SU-DHL-6 (cell line): ENCODE results near the gene FITM2.

Experiments
- H2AFZ ChIP-seq: fragments of 200-600 bp; sonication (generic); 2 replicates; pipeline ENCODE4 v1.6.1; 2014; ENCODE audit warnings: low read depth, mild to moderate bottlenecking, moderate library complexity, mixed read lengths, antibody characterized with exemption, low read length; ENCODE audit not compliant: severe bottlenecking
- H3F3A ChIP-seq: fragments of 200-600 bp; shearing (Covaris generic); 2 replicates; pipeline ENCODE4 v1.6.0; 2016; ENCODE audit warnings: antibody characterized with exemption, mild to moderate bottlenecking; ENCODE audit not compliant: insufficient read depth
- H3K27ac ChIP-seq: fragments of 200-600 bp; sonication (generic); 2 replicates; pipeline ENCODE4 v1.5.1; 2016; ENCODE audit warnings: low read depth, mild to moderate bottlenecking, low read length, moderate library complexity, mixed read lengths
- H3K27me3 ChIP-seq: fragments of 200-600 bp; sonication (generic), shearing (Covaris generic); 2 replicates; pipeline ENCODE4 v1.6.0; 2014; ENCODE audit warnings: mild to moderate bottlenecking, low read length
- H3K36me3 ChIP-seq: fragments of 200-600 bp; sonication (generic); 2 replicates; pipeline ENCODE4 v1.6.1; 2014; ENCODE audit warnings: mild to moderate bottlenecking, low read length, mixed read lengths
- H3K4me2 ChIP-seq: fragments of 300-600, 200-600 bp; shearing (Covaris generic), sonication (generic); 2 replicates; pipeline ENCODE4 v1.6.0; 2014; ENCODE audit warnings: low read length, low read depth, mild to moderate bottlenecking; ENCODE audit not compliant: poor library complexity, severe bottlenecking
- H3K4me3 ChIP-seq: fragments of 200-600 bp; sonication (generic); 2 replicates; pipeline ENCODE4 v1.5.1; 2014; ENCODE audit warnings: antibody characterized with exemption, low read length, mild to moderate bottlenecking, mixed read lengths; ENCODE audit not compliant: insufficient read depth, poor library complexity, severe bottlenecking
- H3K79me2 ChIP-seq: fragments of 200-600 bp; sonication (generic); 2 replicates; pipeline ENCODE4 v1.6.1; 2014; ENCODE audit warnings: mild to moderate bottlenecking, low read length, moderate library complexity; ENCODE audit not compliant: insufficient read depth
- H3K9ac ChIP-seq: fragments of 200-600 bp; sonication (generic); 2 replicates; pipeline ENCODE4 v1.7.0; 2014; ENCODE audit warnings: mild to moderate bottlenecking, low read length
- H3K9me2 ChIP-seq: fragments of 200-600 bp; sonication (generic); replicated peaks from 2 replicates; pipeline ENCODE4 v1.6.1; 2014; ENCODE audit warnings: low read length; ENCODE audit not compliant: insufficient read depth
- H3K9me3 ChIP-seq: fragments of 200-600 bp; sonication (generic); 2 replicates; pipeline ENCODE4 v1.6.1; 2014; ENCODE audit warnings: low read length, mixed read lengths; ENCODE audit not compliant: insufficient read depth
- H4K20me1 ChIP-seq: fragments of 200-600 bp; sonication (generic); 2 replicates; pipeline ENCODE4 v1.6.1; 2014; ENCODE audit warnings: low read depth, mild to moderate bottlenecking, antibody characterized with exemption, low read length, moderate library complexity, mixed read lengths
- CTCF ChIP-seq: fragments of 200-600 bp; sonication (generic); IDR thresholded peaks from one replicate; pipeline ENCODE4 v1.5.1; 2017; ENCODE audit warnings: antibody characterized with exemption, mild to moderate bottlenecking, low read length, moderate library complexity; ENCODE audit not compliant: insufficient read depth, poor library complexity, severe bottlenecking
- EZH2phosphoT487 ChIP-seq: fragments of 200-600 bp; sonication (generic), shearing (Covaris generic); conservative IDR thresholded peaks from 2 replicates; pipeline ENCODE4 v1.6.1; 2018; ENCODE audit warnings: mild to moderate bottlenecking, antibody characterized with exemption, low read length, moderate library complexity, mixed read lengths

The FITM2 gene

DNA sequence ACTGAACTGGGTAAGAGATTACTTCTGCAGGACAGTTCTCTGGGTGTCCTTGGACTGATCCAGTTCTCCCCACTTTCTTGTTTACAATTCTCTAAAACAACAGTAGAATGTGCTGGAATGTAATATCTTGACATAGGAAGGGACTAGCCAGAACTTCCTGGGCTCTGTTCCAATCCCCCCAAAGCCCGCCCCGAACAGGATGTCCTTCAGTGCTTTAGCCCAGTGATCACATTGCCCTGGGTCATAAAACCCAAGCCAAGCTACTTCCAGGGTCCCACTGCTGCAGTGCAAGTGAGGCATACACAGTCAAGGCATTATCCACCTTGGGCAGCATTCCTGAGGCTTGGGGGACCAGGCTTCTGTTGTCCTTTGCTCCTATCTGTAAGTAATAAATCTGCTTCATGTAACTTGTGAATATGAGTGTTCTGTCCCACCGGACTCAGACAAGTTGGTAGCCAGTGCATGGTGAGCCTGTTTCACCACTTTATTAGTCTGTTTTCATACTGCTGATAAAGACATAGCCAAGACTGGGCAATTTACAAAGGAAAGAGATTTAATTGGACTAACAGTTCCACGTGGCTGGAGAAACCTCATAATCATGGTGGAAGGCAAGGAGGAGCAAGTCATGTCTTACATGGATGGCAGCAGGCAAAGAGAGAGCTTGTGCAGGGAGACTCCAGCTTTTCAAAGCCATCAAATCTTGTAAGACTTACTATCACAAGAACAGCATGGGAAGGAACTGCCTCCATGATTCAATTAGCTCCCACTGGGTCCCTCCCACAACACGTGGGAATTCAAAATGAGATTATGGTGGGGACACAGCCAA, 23.5 kb downstream of the FITM2 start:
- H3K9me2 ChIP-seq: no peaks in the 10 kb centered on the region
- TF ChIP-seq CTCF (no peak), EZH2phosphoT487 (no peak)
- H3K4me3 ChIP-seq: no peak overlapping the region
- no peaks in the 10 kb centered on the region for H4K20me1 ChIP-seq
- no peak overlapping the region for H3K27ac ChIP-seq
- H3K79me2 ChIP-seq: no peaks in the 10 kb centered on the region
- no peak overlapping the region for H3K4me2 ChIP-seq
- no peaks in the 10 kb centered on the region for H3F3A ChIP-seq
- H2AFZ ChIP-seq: no peak overlapping the region
- no peaks in the 10 kb centered on the region for H3K9me3 ChIP-seq
- no peaks in the 10 kb centered on the region for H3K36me3 ChIP-seq
- H3K27me3 ChIP-seq: no peaks in the 10 kb centered on the region
- no peak overlapping the region for H3K9ac ChIP-seq

- TF ChIP-seq CTCF (no peak), EZH2phosphoT487 (no peak)
- H2AFZ ChIP-seq: no peak overlapping the region
- H3F3A ChIP-seq: no peaks in the 10 kb centered on the region
- no peak overlapping the region for H3K4me3 ChIP-seq
- no peaks in the 10 kb centered on the region for H3K79me2 ChIP-seq
- H3K27ac ChIP-seq: no peak overlapping the region
- H3K36me3 ChIP-seq: no peaks in the 10 kb centered on the region
- no peak overlapping the region for H3K4me2 ChIP-seq
- H3K9me3 ChIP-seq: no peaks in the 10 kb centered on the region
- no peaks in the 10 kb centered on the region for H3K9me2 ChIP-seq
- H4K20me1 ChIP-seq: no peaks in the 10 kb centered on the region
- H3K9ac ChIP-seq: no peak overlapping the region
- no peaks in the 10 kb centered on the region for H3K27me3 ChIP-seq
Observed at GRCh38 chr20:44284032-44284431, 27.0 kb downstream of the FITM2 start.

- H3K9me2 ChIP-seq: no peaks in the 10 kb centered on the region
Observed at GRCh38 chr20:44282192-44282591, 28.8 kb downstream of the FITM2 start.

GRCh38 chr20:44280387-44280786, 30.6 kb downstream of the FITM2 start:
- H2AFZ ChIP-seq: no peak overlapping the region
- H3K9me2 ChIP-seq: no peaks in the 10 kb centered on the region
- no peaks in the 10 kb centered on the region for H3F3A ChIP-seq
- no peaks in the 10 kb centered on the region for H3K27me3 ChIP-seq
- no peak for TF ChIP-seq EZH2phosphoT487
- TF ChIP-seq CTCF: no peak
- no peaks in the 10 kb centered on the region for H3K79me2 ChIP-seq
- no peak overlapping the region for H3K27ac ChIP-seq
- H3K9ac ChIP-seq: no peak overlapping the region
- H3K36me3 ChIP-seq: no peaks in the 10 kb centered on the region
- H4K20me1 ChIP-seq: no peaks in the 10 kb centered on the region
- H3K4me3 ChIP-seq: no peak overlapping the region
- no peaks in the 10 kb centered on the region for H3K9me3 ChIP-seq
- no peak overlapping the region for H3K4me2 ChIP-seq

More at GRCh38 chr20:44282192-44282591, 28.8 kb downstream of the FITM2 start:
- H3K27me3 ChIP-seq: no peaks in the 10 kb centered on the region
- H2AFZ ChIP-seq: no peak overlapping the region
- no peak overlapping the region for H3K4me3 ChIP-seq
- no peaks in the 10 kb centered on the region for H3K36me3 ChIP-seq
- no peaks in the 10 kb centered on the region for H3K79me2 ChIP-seq
- H3K9me3 ChIP-seq: no peaks in the 10 kb centered on the region
- no peak overlapping the region for H3K9ac ChIP-seq
- no peaks in the 10 kb centered on the region for H4K20me1 ChIP-seq
- no peak overlapping the region for H3K27ac ChIP-seq
- no peak for TF ChIP-seq EZH2phosphoT487
- no peak overlapping the region for H3K4me2 ChIP-seq
- H3F3A ChIP-seq: no peaks in the 10 kb centered on the region
